HG02884 (cell line): ENCODE data around the gene IL22RA1.

Experiments
- ATAC-seq: cut with Tn5 transposase; IDR thresholded peaks from one replicate; pipeline ENCODE4 v1.9.1; 2021; ENCODE audit warnings: mild to moderate bottlenecking, moderate library complexity; ENCODE audit not compliant: unreplicated experiment

Gene IL22RA1

GRCh38 chr1:24139841-24140425 lies 3.0 kb downstream of the IL22RA1 start:
- no peak for ATAC-seq

GRCh38 chr1:24139222-24139489 lies 3.8 kb downstream of the IL22RA1 start:
- ATAC-seq: no peak

DNA sequence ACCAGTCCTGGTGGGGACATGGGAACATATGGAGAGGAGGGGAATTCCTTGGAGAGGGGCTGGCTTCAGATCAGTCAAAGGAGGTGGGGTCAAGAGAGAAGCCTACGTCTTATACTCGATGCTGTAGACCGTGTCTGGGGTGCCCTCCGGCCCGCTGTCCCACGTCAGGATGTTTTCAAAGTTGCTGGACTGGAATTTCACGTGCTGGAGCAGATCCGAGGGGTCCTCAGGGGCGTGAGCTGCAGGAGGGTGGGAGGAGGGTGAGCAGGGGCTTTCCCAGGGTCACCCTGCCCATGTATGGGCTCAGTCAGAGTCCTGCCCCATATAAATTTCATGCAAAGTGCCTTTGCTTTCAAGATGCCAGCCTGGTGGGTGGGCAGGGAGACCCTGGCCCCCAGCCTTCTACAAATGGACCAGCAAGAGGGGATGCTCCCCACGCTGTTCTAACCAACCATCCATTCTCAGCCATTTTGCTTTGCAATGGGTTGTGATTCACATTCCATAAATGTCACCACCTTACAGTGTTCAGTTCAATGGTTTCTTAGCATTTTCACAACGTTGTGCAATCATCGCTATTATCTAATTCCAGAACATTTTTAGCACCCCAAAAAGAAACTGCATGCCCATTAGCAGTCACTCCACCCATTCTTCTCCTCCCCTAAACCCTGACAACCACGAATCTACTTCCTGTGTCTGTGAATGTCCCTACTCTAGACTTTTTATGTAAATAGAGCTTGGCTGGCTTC lies 4.3 kb downstream of the IL22RA1 start:
- no peak for ATAC-seq

DNA sequence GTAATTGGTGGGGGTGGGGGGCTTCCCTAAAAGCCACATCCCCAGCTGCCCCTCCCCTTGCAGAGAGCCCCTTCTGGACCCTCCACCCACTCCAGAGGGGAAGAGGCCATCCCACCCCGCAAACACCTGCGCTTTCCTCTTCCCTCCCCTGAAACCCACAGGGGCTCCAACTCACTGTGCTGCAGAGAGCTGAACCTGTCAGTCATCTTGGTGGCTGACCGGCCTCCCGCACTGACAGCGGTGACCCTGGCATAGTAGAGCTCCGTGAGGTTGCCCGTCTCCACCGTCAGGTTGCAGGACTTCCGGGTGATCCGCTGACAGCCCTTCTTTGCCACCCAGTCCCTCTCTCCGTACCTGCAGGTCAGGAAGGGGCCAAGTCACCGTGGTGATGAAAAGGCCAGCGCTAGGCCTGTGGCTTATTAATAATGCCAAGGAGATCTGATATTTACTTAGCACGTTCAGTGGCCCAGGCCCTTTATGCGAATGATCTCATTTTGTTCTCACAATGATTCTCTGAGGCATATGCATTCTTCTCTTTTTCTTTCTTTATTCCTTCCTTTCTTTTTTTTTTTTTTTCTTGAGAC lies 5.9 kb downstream of the IL22RA1 start:
- ATAC-seq: no peak

- no peak for ATAC-seq
Observed at GRCh38 chr1:24134376-24134775, 8.6 kb downstream of the IL22RA1 start.

- ATAC-seq: no peak
Observed at GRCh38 chr1:24133819-24134218, 9.1 kb downstream of the IL22RA1 start.

- ATAC-seq: no peak
Observed at GRCh38 chr1:24130385-24130784, 12.6 kb downstream of the IL22RA1 start.

DNA sequence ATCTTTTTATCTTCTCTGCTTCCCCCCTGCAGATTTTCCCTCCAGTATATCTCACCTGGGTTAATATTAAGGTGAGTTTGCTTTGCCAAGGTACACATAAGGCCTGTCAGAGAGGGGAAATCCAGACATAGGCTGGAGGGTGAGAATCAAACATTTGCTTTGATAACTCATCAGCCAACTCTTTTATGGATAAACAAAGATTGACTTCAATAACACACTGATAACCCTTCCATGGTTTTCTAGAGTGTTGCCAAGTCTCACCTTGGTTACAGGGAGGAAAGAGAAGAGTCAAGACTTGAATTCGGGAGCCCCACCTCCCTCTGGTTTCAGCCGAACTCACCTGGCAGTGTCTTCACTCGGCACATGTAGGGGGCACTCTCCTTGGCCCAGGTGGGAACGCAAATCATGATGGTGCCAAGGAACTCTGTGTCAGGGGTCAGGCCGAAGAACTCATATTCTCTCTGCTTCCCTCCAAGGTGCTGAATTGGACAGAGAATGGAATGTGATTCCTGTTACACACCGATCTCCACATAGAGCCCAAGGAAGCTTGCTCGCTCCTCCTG lies 15.1 kb downstream of the IL22RA1 start:
- no peak for ATAC-seq

DNA sequence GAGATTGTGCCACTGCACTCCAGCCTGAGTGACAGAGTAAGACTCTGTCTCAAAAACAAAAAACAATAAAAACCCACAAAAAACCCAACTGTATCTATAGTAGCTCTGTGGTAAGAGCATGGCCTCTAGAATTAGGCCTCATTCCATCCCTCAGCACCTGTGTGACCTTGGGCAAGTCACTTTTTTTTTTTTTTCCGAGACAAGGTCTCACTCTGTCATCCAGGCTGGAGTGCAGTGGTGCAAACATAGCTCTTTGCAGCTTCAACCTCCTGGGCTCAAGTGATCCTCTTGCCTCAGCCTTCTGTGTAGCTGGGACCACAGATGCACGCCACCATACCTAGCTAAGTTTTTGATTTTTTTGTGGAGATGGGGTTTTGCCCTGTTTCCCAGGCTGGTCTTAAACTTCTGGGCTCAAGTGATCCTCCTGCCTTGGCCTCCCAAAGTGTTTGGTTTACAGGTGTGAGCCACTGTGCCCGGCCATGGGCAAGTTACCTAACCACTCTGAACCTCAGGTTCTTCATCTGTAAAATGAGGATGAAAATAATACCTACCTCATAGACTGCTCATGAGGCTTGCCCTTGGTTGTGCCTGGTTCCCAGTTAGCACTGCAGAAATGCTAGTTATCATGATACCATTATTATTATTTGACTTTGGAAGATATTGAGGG lies 15.7 kb downstream of the IL22RA1 start:
- no peak for ATAC-seq

GRCh38 chr1:24126672-24127023 lies 16.3 kb downstream of the IL22RA1 start:
- no peak for ATAC-seq

DNA sequence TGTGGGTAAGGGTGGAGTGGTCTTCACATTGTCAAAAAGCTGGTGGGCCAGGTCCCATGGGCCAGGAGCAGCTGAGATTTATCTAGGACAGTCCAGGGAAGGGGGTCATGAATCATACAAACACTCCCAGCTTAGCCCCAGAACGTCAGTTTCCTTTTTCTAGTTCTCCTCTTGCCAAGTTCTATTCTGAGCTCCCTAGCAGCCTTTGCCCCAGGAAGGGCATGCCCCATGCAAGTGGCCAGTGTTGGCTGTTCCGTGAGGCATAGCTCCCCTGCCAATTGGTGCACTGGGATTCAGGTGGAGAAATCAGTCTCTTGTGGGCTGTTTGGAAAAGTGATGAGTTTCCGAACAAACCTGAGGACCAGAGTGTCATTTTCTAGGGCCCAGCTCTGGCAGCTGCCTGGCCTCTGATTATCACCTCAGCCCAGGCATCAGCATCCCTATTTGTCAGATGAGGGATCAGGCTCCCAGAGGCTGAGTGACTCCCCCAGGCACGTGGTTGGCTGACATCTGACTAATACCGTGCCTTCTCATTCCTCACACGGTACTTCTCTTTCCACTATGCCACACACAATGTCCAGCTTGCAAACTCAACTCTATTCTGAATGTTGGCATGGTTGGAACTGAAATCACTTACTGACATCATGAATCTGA lies 16.8 kb downstream of the IL22RA1 start:
- ATAC-seq: no peak

DNA sequence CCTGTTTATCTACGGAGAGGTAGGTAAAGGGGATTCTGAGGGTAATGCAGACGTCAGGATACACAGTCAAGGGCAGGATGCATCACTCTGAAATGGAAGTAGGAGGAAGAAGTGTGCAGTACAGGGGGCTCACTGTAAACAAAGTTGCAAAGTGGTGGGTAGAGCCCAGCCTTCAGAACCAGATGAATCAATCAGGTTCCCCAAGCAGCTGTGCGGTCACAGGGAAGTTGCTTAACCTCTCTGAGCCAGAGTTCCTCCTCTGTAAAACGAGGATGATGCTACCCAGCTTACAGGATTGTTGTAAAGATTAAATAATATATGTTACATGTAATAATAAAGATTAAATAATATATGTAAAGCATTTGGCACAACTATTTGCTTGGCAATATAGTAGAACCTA lies 17.5 kb downstream of the IL22RA1 start:
- no peak for ATAC-seq

DNA sequence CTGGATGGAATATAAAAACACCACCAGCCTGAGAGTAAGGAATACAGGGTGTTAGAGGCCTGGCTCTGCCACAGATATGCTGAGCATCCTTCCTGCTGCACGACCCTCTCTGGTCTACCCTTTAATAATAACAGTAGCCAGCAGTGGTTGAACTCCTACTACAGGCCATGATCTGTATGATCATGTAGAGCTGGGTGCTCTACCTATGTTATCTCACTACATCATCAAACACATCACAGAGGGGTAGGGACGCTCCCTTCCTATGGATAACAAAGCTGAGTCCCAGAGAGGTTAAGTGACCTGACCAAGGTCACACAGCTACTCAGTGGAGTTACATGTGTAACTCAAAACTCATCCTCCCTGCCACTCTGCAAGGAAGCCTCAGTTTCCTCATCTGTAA lies 18.0 kb downstream of the IL22RA1 start:
- ATAC-seq: no peak

- ATAC-seq: no peak
Observed at GRCh38 chr1:24123611-24124010, 19.3 kb downstream of the IL22RA1 start.

GRCh38 chr1:24122776-24123175 lies 20.2 kb downstream of the IL22RA1 start:
- ATAC-seq: no peak

DNA sequence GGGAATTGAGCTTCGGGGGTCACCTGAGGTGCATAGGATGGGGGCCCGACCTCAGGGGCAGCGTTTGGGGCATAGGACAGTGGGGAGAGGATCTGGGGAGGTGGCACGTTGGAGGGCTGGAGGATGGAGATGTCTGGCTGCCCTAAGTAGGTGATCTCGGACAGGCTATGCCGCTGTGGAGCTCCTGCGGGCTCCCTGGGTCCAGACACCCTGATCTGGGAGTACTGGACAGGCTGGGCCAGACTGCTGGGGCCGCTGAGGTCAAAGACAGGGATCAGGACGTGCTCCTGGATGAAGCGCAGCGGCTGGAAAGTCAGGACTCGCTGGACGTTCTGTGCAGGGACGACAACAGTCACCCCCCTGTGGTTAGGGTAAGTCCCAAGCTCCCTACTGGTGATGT lies 21.5 kb downstream of the IL22RA1 start:
- ATAC-seq: no peak

DNA sequence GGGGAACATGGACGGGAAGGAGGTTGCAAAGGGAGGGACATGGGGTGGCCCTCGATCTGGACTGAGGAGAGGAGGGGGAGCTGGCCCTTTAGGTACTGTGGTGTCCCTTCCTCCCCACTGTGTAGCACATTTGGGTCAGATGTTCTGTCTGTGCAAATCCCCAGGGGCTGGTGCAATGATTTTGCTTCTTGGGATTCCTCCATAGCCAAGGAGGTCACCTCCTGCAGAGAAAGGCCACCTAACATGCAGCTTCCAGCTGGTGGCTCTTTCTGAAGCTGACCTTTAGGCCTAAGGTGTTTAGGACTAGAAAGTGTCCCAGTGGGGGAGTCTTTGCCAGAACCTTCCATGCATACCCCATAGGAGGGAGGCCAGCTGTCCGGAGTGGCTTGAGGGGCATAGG lies 22.0 kb downstream of the IL22RA1 start:
- ATAC-seq: no peak

- no peak for ATAC-seq
Observed at GRCh38 chr1:24119859-24120756, 22.8 kb downstream of the IL22RA1 start.

DNA sequence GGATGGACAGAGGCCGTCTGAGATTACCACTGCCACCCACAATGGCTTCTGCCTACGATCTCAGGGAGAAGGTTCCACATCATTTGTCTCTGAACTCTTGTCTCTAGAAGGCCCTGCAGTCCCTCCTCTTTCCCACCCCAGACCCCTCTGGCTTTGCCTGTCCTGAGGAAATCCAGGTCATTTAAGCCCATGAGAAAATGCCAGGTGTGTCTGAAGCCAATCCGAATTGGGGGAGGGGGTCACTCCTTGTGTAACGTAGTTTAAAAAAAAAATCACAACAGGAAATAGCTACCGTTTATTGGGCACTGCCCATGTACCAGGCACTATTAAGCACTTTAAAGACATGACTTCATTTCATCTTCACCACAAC lies 23.5 kb downstream of the IL22RA1 start:
- no peak for ATAC-seq

- no peak for ATAC-seq
Observed at GRCh38 chr1:24118410-24119242, 24.3 kb downstream of the IL22RA1 start.
